ENCODE results near the gene EHBP1.

EHBP1 gene

GRCh38 chr2:63058144-63058920, 352.8 kb downstream of the EHBP1 start:
- Histone ChIP-seq H3K27ac (ENCODE audit: low read length, poor library complexity, severe bottlenecking) (no peak overlapping the region), H4K91ac (ENCODE audit: low read length) (no peak overlapping the region), H2BK12ac (ENCODE audit: low read length in 2 of 2) (no peak overlapping the region), H3K79me1 (replicated peaks; ENCODE audit: low read length, poor library complexity, severe bottlenecking) (no peaks in the 10 kb centered on the region), H2BK15ac (ENCODE audit: low read depth, poor library complexity, severe bottlenecking) (no peak overlapping the region), H2BK120ac (ENCODE audit: low read depth, low read length) (no peak overlapping the region), H3K4me2 (ENCODE audit: low read length, poor library complexity, severe bottlenecking) (no peak overlapping the region), H2BK5ac (ENCODE audit: low read depth, low read length, poor library complexity, severe bottlenecking) (no peak overlapping the region), H2AK5ac (ENCODE audit: low read length, severe bottlenecking) (no peak overlapping the region), H3K23ac (ENCODE audit: low read length in 2 of 2) (peak overlapping the region in 1 of 2 experiments; percentile 87), H3K4me3 (ENCODE audit: insufficient read depth in 1 of 2, low read depth in 1 of 2, low read length in 2 of 2) (peak overlapping the region in 1 of 2 experiments; percentile 41), H3K9me3 (ENCODE audit: control insufficient read depth, low read length) (no peaks in the 10 kb centered on the region), H3K14ac (ENCODE audit: low read length in 2 of 2) (no peak overlapping the region), H3K36me3 (ENCODE audit: control insufficient read depth in 1 of 2, insufficient read depth in 2 of 2, low read depth in 1 of 2, low read length in 2 of 2) (peaks cover 0 to 2% of the 10 kb centered on the region in 2 experiments), H3K9ac (ENCODE audit: low read length) (no peak overlapping the region), H3K18ac (ENCODE audit: low read depth in 1 of 2, low read length in 2 of 2) (no peak overlapping the region), H3K4me1 (ENCODE audit: control insufficient read depth, insufficient read depth, low read depth, low read length) (peaks cover 32% of the 10 kb centered on the region), H2AFZ (ENCODE audit: low read depth, low read length) (no peak overlapping the region), H3K27me3 (ENCODE audit: control insufficient read depth in 1 of 2, insufficient read depth in 1 of 2, low read length in 2 of 2) (peaks cover 73 to 95% of the 10 kb centered on the region in 2 experiments), H4K8ac (ENCODE audit: low read length) (no peak overlapping the region), H3K4ac (ENCODE audit: low read depth in 1 of 2, low read length in 2 of 2) (no peak overlapping the region)
- peak; percentile 58 for DNase-seq
- WGBS, result 1% methylated on average over 35 of the region's 35 CpGs

GRCh38 chr2:63058921-63059792, 353.6 kb downstream of the EHBP1 start:
- H3K36me3 ChIP-seq (ENCODE audit: control insufficient read depth in 1 of 2, insufficient read depth in 2 of 2, low read depth in 1 of 2, low read length in 2 of 2), result peaks cover 0 to 2% of the 10 kb centered on the region in 2 experiments
- peak overlapping the region in 1 of 2 experiments; percentile 87 for H3K23ac ChIP-seq (ENCODE audit: low read length in 2 of 2)
- peak overlapping the region in 1 of 2 experiments; percentile 41 for H3K4me3 ChIP-seq (ENCODE audit: insufficient read depth in 1 of 2, low read depth in 1 of 2, low read length in 2 of 2)
- no peak overlapping the region for H2BK5ac ChIP-seq (ENCODE audit: low read depth, low read length, poor library complexity, severe bottlenecking)
- H2AFZ ChIP-seq (ENCODE audit: low read depth, low read length), result no peak overlapping the region
- H3K27me3 ChIP-seq (ENCODE audit: control insufficient read depth in 1 of 2, insufficient read depth in 1 of 2, low read length in 2 of 2), result peaks cover 66 to 95% of the 10 kb centered on the region in 2 experiments
- H2AK5ac ChIP-seq (ENCODE audit: low read length, severe bottlenecking), result no peak overlapping the region
- peak; percentile 13 for DNase-seq
- H3K79me1 ChIP-seq (replicated peaks; ENCODE audit: low read length, poor library complexity, severe bottlenecking), result no peaks in the 10 kb centered on the region
- H3K9ac ChIP-seq (ENCODE audit: low read length), result no peak overlapping the region
- H2BK12ac ChIP-seq (ENCODE audit: low read length in 2 of 2), result no peak overlapping the region
- H4K8ac ChIP-seq (ENCODE audit: low read length), result no peak overlapping the region
- no peak overlapping the region for H3K18ac ChIP-seq (ENCODE audit: low read depth in 1 of 2, low read length in 2 of 2)
- H2BK15ac ChIP-seq (ENCODE audit: low read depth, poor library complexity, severe bottlenecking), result no peak overlapping the region
- no peak overlapping the region for H4K91ac ChIP-seq (ENCODE audit: low read length)
- H3K4me1 ChIP-seq (ENCODE audit: control insufficient read depth, insufficient read depth, low read depth, low read length), result peaks cover 28% of the 10 kb centered on the region
- no peaks in the 10 kb centered on the region for H3K9me3 ChIP-seq (ENCODE audit: control insufficient read depth, low read length)
- no peak overlapping the region for H3K4ac ChIP-seq (ENCODE audit: low read depth in 1 of 2, low read length in 2 of 2)
- WGBS, result 4% methylated on average over 62 of the region's 67 CpGs
- no peak overlapping the region for H3K27ac ChIP-seq (ENCODE audit: low read length, poor library complexity, severe bottlenecking)
- H3K14ac ChIP-seq (ENCODE audit: low read length in 2 of 2), result no peak overlapping the region
- no peak overlapping the region for H2BK120ac ChIP-seq (ENCODE audit: low read depth, low read length)
- no peak overlapping the region for H3K4me2 ChIP-seq (ENCODE audit: low read length, poor library complexity, severe bottlenecking)

GRCh38 chr2:63059793-63060471, 354.4 kb downstream of the EHBP1 start:
- H3K4me2 ChIP-seq (ENCODE audit: low read length, poor library complexity, severe bottlenecking), result no peak overlapping the region
- peak; percentile 40 for DNase-seq
- no peak overlapping the region for H2BK15ac ChIP-seq (ENCODE audit: low read depth, poor library complexity, severe bottlenecking)
- H3K36me3 ChIP-seq (ENCODE audit: control insufficient read depth in 1 of 2, insufficient read depth in 2 of 2, low read depth in 1 of 2, low read length in 2 of 2), result peaks cover 0 to 2% of the 10 kb centered on the region in 2 experiments
- no peaks in the 10 kb centered on the region for H3K9me3 ChIP-seq (ENCODE audit: control insufficient read depth, low read length)
- no peak overlapping the region for H2BK120ac ChIP-seq (ENCODE audit: low read depth, low read length)
- H3K4me3 ChIP-seq (ENCODE audit: insufficient read depth in 1 of 2, low read depth in 1 of 2, low read length in 2 of 2), result no peak overlapping the region
- no peak overlapping the region for H4K91ac ChIP-seq (ENCODE audit: low read length)
- H3K18ac ChIP-seq (ENCODE audit: low read depth in 1 of 2, low read length in 2 of 2), result no peak overlapping the region
- no peak overlapping the region for H2AFZ ChIP-seq (ENCODE audit: low read depth, low read length)
- H3K79me1 ChIP-seq (replicated peaks; ENCODE audit: low read length, poor library complexity, severe bottlenecking), result no peaks in the 10 kb centered on the region
- no peak overlapping the region for H3K9ac ChIP-seq (ENCODE audit: low read length)
- no peak overlapping the region for H3K14ac ChIP-seq (ENCODE audit: low read length in 2 of 2)
- H2AK5ac ChIP-seq (ENCODE audit: low read length, severe bottlenecking), result no peak overlapping the region
- no peak overlapping the region for H4K8ac ChIP-seq (ENCODE audit: low read length)
- no peak overlapping the region for H2BK5ac ChIP-seq (ENCODE audit: low read depth, low read length, poor library complexity, severe bottlenecking)
- H3K27ac ChIP-seq (ENCODE audit: low read length, poor library complexity, severe bottlenecking), result no peak overlapping the region
- 2% methylated on average over 12 of the region's 39 CpGs for WGBS
- no peak overlapping the region for H3K4ac ChIP-seq (ENCODE audit: low read depth in 1 of 2, low read length in 2 of 2)
- H2BK12ac ChIP-seq (ENCODE audit: low read length in 2 of 2), result no peak overlapping the region
- H3K27me3 ChIP-seq (ENCODE audit: control insufficient read depth in 1 of 2, insufficient read depth in 1 of 2, low read length in 2 of 2), result peaks cover 60 to 90% of the 10 kb centered on the region in 2 experiments
- no peak overlapping the region for H3K23ac ChIP-seq (ENCODE audit: low read length in 2 of 2)
- H3K4me1 ChIP-seq (ENCODE audit: control insufficient read depth, insufficient read depth, low read depth, low read length), result peaks cover 27% of the 10 kb centered on the region
